SU-DHL-6 (cell line): ENCODE results near the gene GRK6.
A peak's percentile ranks its signal among the peaks of the same experiment; 100 is the strongest.

ENCODE experiments used
- H2AFZ ChIP-seq: fragments of 200-600 bp; sonication (generic); 2 replicates; pipeline ENCODE4 v1.6.1; 2014; ENCODE audit warnings: low read depth, mild to moderate bottlenecking, moderate library complexity, mixed read lengths, antibody characterized with exemption, low read length; ENCODE audit not compliant: severe bottlenecking
- H3F3A ChIP-seq: fragments of 200-600 bp; shearing (Covaris generic); 2 replicates; pipeline ENCODE4 v1.6.0; 2016; ENCODE audit warnings: antibody characterized with exemption, mild to moderate bottlenecking; ENCODE audit not compliant: insufficient read depth
- H3K27ac ChIP-seq: fragments of 200-600 bp; sonication (generic); 2 replicates; pipeline ENCODE4 v1.5.1; 2016; ENCODE audit warnings: low read depth, mild to moderate bottlenecking, low read length, moderate library complexity, mixed read lengths
- H3K27me3 ChIP-seq: fragments of 200-600 bp; sonication (generic), shearing (Covaris generic); 2 replicates; pipeline ENCODE4 v1.6.0; 2014; ENCODE audit warnings: mild to moderate bottlenecking, low read length
- H3K36me3 ChIP-seq: fragments of 200-600 bp; sonication (generic); 2 replicates; pipeline ENCODE4 v1.6.1; 2014; ENCODE audit warnings: mild to moderate bottlenecking, low read length, mixed read lengths
- H3K4me2 ChIP-seq: fragments of 300-600, 200-600 bp; shearing (Covaris generic), sonication (generic); 2 replicates; pipeline ENCODE4 v1.6.0; 2014; ENCODE audit warnings: low read length, low read depth, mild to moderate bottlenecking; ENCODE audit not compliant: poor library complexity, severe bottlenecking
- H3K4me3 ChIP-seq: fragments of 200-600 bp; sonication (generic); 2 replicates; pipeline ENCODE4 v1.5.1; 2014; ENCODE audit warnings: antibody characterized with exemption, low read length, mild to moderate bottlenecking, mixed read lengths; ENCODE audit not compliant: insufficient read depth, poor library complexity, severe bottlenecking
- H3K79me2 ChIP-seq: fragments of 200-600 bp; sonication (generic); 2 replicates; pipeline ENCODE4 v1.6.1; 2014; ENCODE audit warnings: mild to moderate bottlenecking, low read length, moderate library complexity; ENCODE audit not compliant: insufficient read depth
- H3K9ac ChIP-seq: fragments of 200-600 bp; sonication (generic); 2 replicates; pipeline ENCODE4 v1.7.0; 2014; ENCODE audit warnings: mild to moderate bottlenecking, low read length
- H3K9me2 ChIP-seq: fragments of 200-600 bp; sonication (generic); replicated peaks from 2 replicates; pipeline ENCODE4 v1.6.1; 2014; ENCODE audit warnings: low read length; ENCODE audit not compliant: insufficient read depth
- H3K9me3 ChIP-seq: fragments of 200-600 bp; sonication (generic); 2 replicates; pipeline ENCODE4 v1.6.1; 2014; ENCODE audit warnings: low read length, mixed read lengths; ENCODE audit not compliant: insufficient read depth
- H4K20me1 ChIP-seq: fragments of 200-600 bp; sonication (generic); 2 replicates; pipeline ENCODE4 v1.6.1; 2014; ENCODE audit warnings: low read depth, mild to moderate bottlenecking, antibody characterized with exemption, low read length, moderate library complexity, mixed read lengths
- CTCF ChIP-seq: fragments of 200-600 bp; sonication (generic); IDR thresholded peaks from one replicate; pipeline ENCODE4 v1.5.1; 2017; ENCODE audit warnings: antibody characterized with exemption, mild to moderate bottlenecking, low read length, moderate library complexity; ENCODE audit not compliant: insufficient read depth, poor library complexity, severe bottlenecking
- EZH2phosphoT487 ChIP-seq: fragments of 200-600 bp; sonication (generic), shearing (Covaris generic); conservative IDR thresholded peaks from 2 replicates; pipeline ENCODE4 v1.6.1; 2018; ENCODE audit warnings: mild to moderate bottlenecking, antibody characterized with exemption, low read length, moderate library complexity, mixed read lengths

Gene GRK6

GRCh38 chr5:177489119-177489716, 62.7 kb downstream of the GRK6 start:
- 0 out of 2 replicates have a peak overlapping the region, but pooled peaks have one; percentile 14 for H3K27ac ChIP-seq
- no peaks in the 10 kb centered on the region for H3K36me3 ChIP-seq
- no peak overlapping the region for H3K4me3 ChIP-seq
- peak; percentile 40 for TF ChIP-seq CTCF
- TF ChIP-seq EZH2phosphoT487 = no peak
- no peaks in the 10 kb centered on the region for H3K9me2 ChIP-seq
- no peaks in the 10 kb centered on the region for H4K20me1 ChIP-seq
- peak overlapping the region; percentile 12; the same call in 1 of the 2 replicates for H3K9ac ChIP-seq
- peak overlapping the region; percentile 5 for H3K4me2 ChIP-seq
- no peaks in the 10 kb centered on the region for H3K9me3 ChIP-seq
- peaks cover 5% of the 10 kb centered on the region; the same call in 1 of the 2 replicates for H3F3A ChIP-seq
- H3K79me2 ChIP-seq = no peaks in the 10 kb centered on the region
- H3K27me3 ChIP-seq = no peaks in the 10 kb centered on the region
- no peak overlapping the region for H2AFZ ChIP-seq

- Histone ChIP-seq H3K9me2 (no peaks in the 10 kb centered on the region), H3K9ac (peak overlapping the region; percentile 12; the same call in 1 of the 2 replicates), H3K27ac (peak overlapping the region; percentile 14; the same call in 1 of the 2 replicates), H3K79me2 (no peaks in the 10 kb centered on the region), H2AFZ (no peak overlapping the region), H3F3A (peaks cover 5% of the 10 kb centered on the region; the same call in 1 of the 2 replicates), H3K4me3 (no peak overlapping the region), H3K27me3 (no peaks in the 10 kb centered on the region), H3K36me3 (no peaks in the 10 kb centered on the region), H4K20me1 (no peaks in the 10 kb centered on the region), H3K9me3 (no peaks in the 10 kb centered on the region), H3K4me2 (no peak overlapping the region)
- TF ChIP-seq CTCF (no peak), EZH2phosphoT487 (no peak)
Measured at GRCh38 chr5:177490311-177490991, 64.0 kb downstream of the GRK6 start.

GRCh38 chr5:177490992-177491391, 64.5 kb downstream of the GRK6 start:
- Histone ChIP-seq H3F3A (peaks cover 5% of the 10 kb centered on the region; the same call in 1 of the 2 replicates), H3K9ac (no peak overlapping the region), H3K9me3 (no peaks in the 10 kb centered on the region), H3K4me3 (no peak overlapping the region), H4K20me1 (no peaks in the 10 kb centered on the region), H2AFZ (no peak overlapping the region), H3K79me2 (no peaks in the 10 kb centered on the region), H3K27ac (no peak overlapping the region), H3K36me3 (no peaks in the 10 kb centered on the region), H3K9me2 (no peaks in the 10 kb centered on the region), H3K4me2 (no peak overlapping the region), H3K27me3 (no peaks in the 10 kb centered on the region)
- TF ChIP-seq EZH2phosphoT487 (no peak), CTCF (no peak)
